NCI-H226 (cell line): ENCODE measurements around the gene TMEM229A.
A peak's percentile ranks its signal among the peaks of the same experiment; 100 is the strongest.
"Not testable (repeated sequence)": the region's sequence is repeated elsewhere in the genome, so short reads cannot be mapped to it uniquely, and the experiment has no call there.

Experiments used
- DNase-seq: peaks from one replicate; pipeline ENCODE4 v3.0.0-alpha.2; 2015

Gene TMEM229A

GRCh38 chr7:124031919-124032318 lies 948 bp downstream of the TMEM229A start:
- no peak for DNase-seq

- no peak for DNase-seq
Measured at GRCh38 chr7:124031406-124031805, 1.5 kb downstream of the TMEM229A start.

- no peak for DNase-seq
Measured at GRCh38 chr7:124030964-124031363, 1.9 kb downstream of the TMEM229A start.

- no peak for DNase-seq
Measured at GRCh38 chr7:124029396-124030188, 3.3 kb downstream of the TMEM229A start.

- no peak for DNase-seq
Measured at GRCh38 chr7:124027236-124027635, 5.6 kb downstream of the TMEM229A start.

GRCh38 chr7:124024329-124024728 lies 8.5 kb downstream of the TMEM229A start:
- not testable (repeated sequence) for DNase-seq

- DNase-seq: no peak
Measured at GRCh38 chr7:124022551-124022950, 10.3 kb downstream of the TMEM229A start.

- DNase-seq: no peak
Measured at GRCh38 chr7:124020060-124020459, 12.8 kb downstream of the TMEM229A start.

- DNase-seq: no peak
Measured at GRCh38 chr7:124013306-124013705, 19.6 kb downstream of the TMEM229A start.

- no peak for DNase-seq
Measured at GRCh38 chr7:124012864-124013263, 20.0 kb downstream of the TMEM229A start.

- no peak for DNase-seq
Measured at GRCh38 chr7:124009321-124009720, 23.5 kb downstream of the TMEM229A start.

GRCh38 chr7:124008296-124008695 lies 24.6 kb downstream of the TMEM229A start:
- not testable (repeated sequence) for DNase-seq

- no peak for DNase-seq
Measured at GRCh38 chr7:123999703-124000102, 33.2 kb downstream of the TMEM229A start.

- DNase-seq: no peak
Measured at GRCh38 chr7:123998921-123999320, 33.9 kb downstream of the TMEM229A start.

GRCh38 chr7:123996327-123996625 lies 36.6 kb downstream of the TMEM229A start:
- no peak for DNase-seq

GRCh38 chr7:123995617-123996326 lies 37.1 kb downstream of the TMEM229A start:
- no peak for DNase-seq

- DNase-seq: no peak
Measured at GRCh38 chr7:123994449-123994848, 38.4 kb downstream of the TMEM229A start.

GRCh38 chr7:123993996-123994395 lies 38.9 kb downstream of the TMEM229A start:
- DNase-seq: no peak

GRCh38 chr7:123992913-123993518 lies 39.9 kb downstream of the TMEM229A start:
- no peak for DNase-seq

GRCh38 chr7:123987445-123987844 lies 45.4 kb downstream of the TMEM229A start:
- peak; percentile 30 for DNase-seq
